Breast epithelium (tissue), 4 donors: ENCODE measurements around the gene GREB1L. TPM values are rescaled to one million over a fixed set of nuclear protein-coding genes. Genes with fewer than 3 reads are reported as not detected.

Experiments used
- DNase-seq, 2 donors: peaks; one replicate each; pipeline ENCODE4 v3.0.0-alpha.2; 2019; ENCODE audit warnings: low spot score in 2 of 2
- H3K27ac ChIP-seq, 2 donors: fragments of 200-600 bp; sonication (generic) in 1 of 2; one replicate each; pipeline ENCODE4 v1.5.1; 2016 to 2019; ENCODE audit warnings: mild to moderate bottlenecking in 1 of 2
- H3K27me3 ChIP-seq, 2 donors: fragments of 200-600 bp; sonication (generic) in 1 of 2; one replicate each; pipeline versions ENCODE4 v1.5.1 to v1.6.0; 2017 to 2019; ENCODE audit warnings: control low read depth in 1 of 2, mild to moderate bottlenecking in 1 of 2
- H3K36me3 ChIP-seq: fragments of 200-600 bp; one replicate; pipeline ENCODE4 v1.5.1; 2019
- H3K4me1 ChIP-seq, 2 donors: fragments of 200-600 bp; sonication (generic); one replicate each; pipeline ENCODE4 v1.5.1; 2016 to 2019; ENCODE audit warnings: control low read depth in 1 of 2
- H3K4me3 ChIP-seq, 3 donors: fragments of 200-600 bp; sonication (generic); 1 replicate in 2 of 3; 2 replicates in 1 of 3; pipeline ENCODE4 v1.5.1; 2016 to 2019; ENCODE audit warnings: mild to moderate bottlenecking in 3 of 3, moderate library complexity in 2 of 3
- H3K9me3 ChIP-seq, 2 donors: fragments of 200-600 bp; sonication (generic) in 1 of 2; one replicate each; pipeline ENCODE4 v1.5.1; 2016 to 2019; ENCODE audit warnings: control low read depth in 1 of 2
- POLR2A ChIP-seq: fragments of 450-650 bp; IDR thresholded peaks from one replicate; pipeline ENCODE4 v1.6.1; 2016; ENCODE audit warnings: antibody characterized with exemption, mild to moderate bottlenecking, moderate library complexity
- POLR2AphosphoS5 ChIP-seq, 3 donors: sonication (generic); formaldehyde crosslinking; IDR thresholded peaks; one replicate each; pipeline ENCODE4 v1.6.1; 2017; ENCODE audit warnings: antibody characterized with exemption in 3 of 3
- intact Hi-C: fragments of 100-400 bp; cut with DNase I; formaldehyde crosslinking; loops from one replicate; pipeline ENCODE4 v1.15.1; 2023; ENCODE audit warnings: low total_unique reads
- total RNA-seq, 3 donors: library from RNA; depleted of rRNA; stranded (reverse); fragments of >200 nt; gene quantifications; one replicate each; pipeline ENCODE4 v1.1.0, GENCODE V29; 2016
- TF ChIP-seq, protein P1 (sequence below), 3 donors: fragments of 450-650 bp; IDR thresholded peaks; one replicate each; pipeline ENCODE4 v1.5.1; 2016 to 2017; ENCODE audit warnings: antibody characterized with exemption in 3 of 3, mild to moderate bottlenecking in 3 of 3, moderate library complexity in 3 of 3

The GREB1L gene
- total RNA-seq, 3 donors from 2014 or later: 6.6 to 75.7 (median 8.9) TPM

GRCh38 chr18:21571772-21572171 lies 329.7 kb downstream of the GREB1L start:
- no peak overlapping the region for H3K4me3 ChIP-seq
- H3K27ac ChIP-seq: no peak overlapping the region
- no peaks in the 10 kb centered on the region for H3K36me3 ChIP-seq
- no peaks in the 10 kb centered on the region for H3K4me1 ChIP-seq
- no peak for DNase-seq
- intact Hi-C loops: no loop called here
- H3K27me3 ChIP-seq: no peaks in the 10 kb centered on the region
- TF ChIP-seq, protein P1, sequence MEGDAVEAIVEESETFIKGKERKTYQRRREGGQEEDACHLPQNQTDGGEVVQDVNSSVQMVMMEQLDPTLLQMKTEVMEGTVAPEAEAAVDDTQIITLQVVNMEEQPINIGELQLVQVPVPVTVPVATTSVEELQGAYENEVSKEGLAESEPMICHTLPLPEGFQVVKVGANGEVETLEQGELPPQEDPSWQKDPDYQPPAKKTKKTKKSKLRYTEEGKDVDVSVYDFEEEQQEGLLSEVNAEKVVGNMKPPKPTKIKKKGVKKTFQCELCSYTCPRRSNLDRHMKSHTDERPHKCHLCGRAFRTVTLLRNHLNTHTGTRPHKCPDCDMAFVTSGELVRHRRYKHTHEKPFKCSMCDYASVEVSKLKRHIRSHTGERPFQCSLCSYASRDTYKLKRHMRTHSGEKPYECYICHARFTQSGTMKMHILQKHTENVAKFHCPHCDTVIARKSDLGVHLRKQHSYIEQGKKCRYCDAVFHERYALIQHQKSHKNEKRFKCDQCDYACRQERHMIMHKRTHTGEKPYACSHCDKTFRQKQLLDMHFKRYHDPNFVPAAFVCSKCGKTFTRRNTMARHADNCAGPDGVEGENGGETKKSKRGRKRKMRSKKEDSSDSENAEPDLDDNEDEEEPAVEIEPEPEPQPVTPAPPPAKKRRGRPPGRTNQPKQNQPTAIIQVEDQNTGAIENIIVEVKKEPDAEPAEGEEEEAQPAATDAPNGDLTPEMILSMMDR (IDR thresholded peaks at IDR 0.05): no peak
- TF ChIP-seq POLR2A (no peak), POLR2AphosphoS5 (IDR thresholded peaks at IDR 0.05) (no peak)
- no peaks in the 10 kb centered on the region for H3K9me3 ChIP-seq

Other genes with a start within 250 kb of the GREB1L start
- gene ROCK1, start 130.4 kb upstream of the GREB1L start, total RNA-seq: 10 to 100 TPM; 79.3 to 99.2 (median 86.6) TPM